ENCODE data around the gene YAF2. TPM values are rescaled to one million over a fixed set of nuclear protein-coding genes. Genes with fewer than 3 reads are reported as not detected.

The YAF2 gene
- total RNA-seq, 1 donor from 2014 or later: 30.5 TPM

- Mint-ChIP-seq H3K9me3 (ENCODE audit: low read depth) (peaks cover 6% of the 10 kb centered on the region), H3K27ac (no peak overlapping the region), H3K36me3 (ENCODE audit: insufficient read depth) (peaks cover 11% of the 10 kb centered on the region), H3K4me1 (ENCODE audit: low read depth) (peaks cover 4% of the 10 kb centered on the region), H3K4me3 (ENCODE audit: low read depth) (no peak overlapping the region), H3K27me3 (no peaks in the 10 kb centered on the region)
- TF ChIP-seq CTCF (IDR thresholded peaks at IDR 0.05; ENCODE audit: unreplicated experiment): no peak
- no peak for DNase-seq (ENCODE audit: low spot score, unreplicated experiment)
Observed at GRCh38 chr12:42163913-42164312, 74.1 kb downstream of the YAF2 start.

GRCh38 chr12:42162965-42163364 lies 75.1 kb downstream of the YAF2 start:
- Mint-ChIP-seq H3K9me3 (ENCODE audit: low read depth) (peaks cover 6% of the 10 kb centered on the region), H3K36me3 (ENCODE audit: insufficient read depth) (peaks cover 11% of the 10 kb centered on the region), H3K27ac (no peak overlapping the region), H3K27me3 (no peaks in the 10 kb centered on the region), H3K4me1 (ENCODE audit: low read depth) (peaks cover 4% of the 10 kb centered on the region), H3K4me3 (ENCODE audit: low read depth) (no peak overlapping the region)
- no peak for TF ChIP-seq CTCF (IDR thresholded peaks at IDR 0.05; ENCODE audit: unreplicated experiment)
- DNase-seq (ENCODE audit: low spot score, unreplicated experiment): no peak

- no peak overlapping the region for H3K4me3 Mint-ChIP-seq (ENCODE audit: low read depth)
- peaks cover 4% of the 10 kb centered on the region for H3K4me1 Mint-ChIP-seq (ENCODE audit: low read depth)
- peaks cover 11% of the 10 kb centered on the region for H3K36me3 Mint-ChIP-seq (ENCODE audit: insufficient read depth)
- no peak for TF ChIP-seq CTCF (IDR thresholded peaks at IDR 0.05; ENCODE audit: unreplicated experiment)
- no peak for DNase-seq (ENCODE audit: low spot score, unreplicated experiment)
- no peak overlapping the region for H3K27ac Mint-ChIP-seq
- H3K27me3 Mint-ChIP-seq: no peaks in the 10 kb centered on the region
- peaks cover 6% of the 10 kb centered on the region for H3K9me3 Mint-ChIP-seq (ENCODE audit: low read depth)
Observed at GRCh38 chr12:42162193-42162592, 75.9 kb downstream of the YAF2 start.

GRCh38 chr12:42161529-42161928 lies 76.5 kb downstream of the YAF2 start:
- Mint-ChIP-seq H3K4me1 (ENCODE audit: low read depth) (peaks cover 5% of the 10 kb centered on the region), H3K27ac (no peak overlapping the region), H3K27me3 (no peaks in the 10 kb centered on the region), H3K4me3 (ENCODE audit: low read depth) (no peak overlapping the region), H3K9me3 (ENCODE audit: low read depth) (peaks cover 6% of the 10 kb centered on the region), H3K36me3 (ENCODE audit: insufficient read depth) (peaks cover 12% of the 10 kb centered on the region)
- no peak for DNase-seq (ENCODE audit: low spot score, unreplicated experiment)
- no peak for TF ChIP-seq CTCF (IDR thresholded peaks at IDR 0.05; ENCODE audit: unreplicated experiment)

- Mint-ChIP-seq H3K27ac (no peak overlapping the region), H3K9me3 (ENCODE audit: low read depth) (no peaks in the 10 kb centered on the region), H3K36me3 (ENCODE audit: insufficient read depth) (peaks cover 7% of the 10 kb centered on the region), H3K4me1 (ENCODE audit: low read depth) (peaks cover 3% of the 10 kb centered on the region), H3K27me3 (no peaks in the 10 kb centered on the region), H3K4me3 (ENCODE audit: low read depth) (no peak overlapping the region)
- DNase-seq (ENCODE audit: low spot score, unreplicated experiment): no peak
- TF ChIP-seq CTCF (IDR thresholded peaks at IDR 0.05; ENCODE audit: unreplicated experiment): no peak
Observed at GRCh38 chr12:42156232-42156631, 81.8 kb downstream of the YAF2 start.

Data from progenitor cell of endocrine pancreas (in vitro differentiated cells).